DMS79 treated with DMSO at 0.1 percent for 48 hours (cell line): Measurements from ENCODE around the gene NKRF.
A peak's percentile ranks its signal among the peaks of the same experiment; 100 is the strongest.

ENCODE experiments used
- DNase-seq: peaks from one replicate; lab custom pipeline; 2025; lab: John Stamatoyannopoulos, UW

NKRF gene

GRCh38 chrX:119614776-119615175 is 8.6 kb upstream of the NKRF start:
- no peak for DNase-seq

- no peak for DNase-seq
Observed at GRCh38 chrX:119607018-119607389, 780 bp upstream of the NKRF start.

- DNase-seq = no peak
Observed at GRCh38 chrX:119605464-119606279, 552 bp downstream of the NKRF start.

- no peak for DNase-seq
Observed at GRCh38 chrX:119604766-119605463, 1.3 kb downstream of the NKRF start.

GRCh38 chrX:119602701-119603255 is 3.4 kb downstream of the NKRF start:
- no peak for DNase-seq

GRCh38 chrX:119589810-119590209 is 16.4 kb downstream of the NKRF start:
- DNase-seq = no peak

- no peak for DNase-seq
Observed at GRCh38 chrX:119583431-119584059, 22.7 kb downstream of the NKRF start.

GRCh38 chrX:119579414-119579813 is 26.8 kb downstream of the NKRF start:
- DNase-seq = no peak

- DNase-seq = peak; percentile 80
Observed at GRCh38 chrX:119574394-119575266, 31.6 kb downstream of the NKRF start, which contains the start of gene UBE2A. UBE2A (plus strand) TSS chrX:119574563; CDS start chrX:119574712, 149 bp downstream.

GRCh38 chrX:119573840-119574393 is 32.3 kb downstream of the NKRF start:
- DNase-seq = peak; percentile 22

GRCh38 chrX:119573222-119573621 is 33.0 kb downstream of the NKRF start:
- no peak for DNase-seq

GRCh38 chrX:119570351-119570835 is 35.8 kb downstream of the NKRF start:
- no peak for DNase-seq

- peak; percentile 72 for DNase-seq
Observed at GRCh38 chrX:119565107-119565663, 41.0 kb downstream of the NKRF start, which contains the start of gene STEEP1. STEEP1 (minus strand) TSS chrX:119565409; CDS start chrX:119565355, 54 bp downstream.

GRCh38 chrX:119552508-119552907 is 53.7 kb downstream of the NKRF start:
- no peak for DNase-seq

- DNase-seq = no peak
Observed at GRCh38 chrX:119549327-119550016, 56.8 kb downstream of the NKRF start.

GRCh38 chrX:119541188-119541587 is 65.0 kb downstream of the NKRF start:
- DNase-seq = no peak

- no peak for DNase-seq
Observed at GRCh38 chrX:119539872-119540271, 66.4 kb downstream of the NKRF start.
